ENCODE results near the gene ZBTB25.

DNA sequence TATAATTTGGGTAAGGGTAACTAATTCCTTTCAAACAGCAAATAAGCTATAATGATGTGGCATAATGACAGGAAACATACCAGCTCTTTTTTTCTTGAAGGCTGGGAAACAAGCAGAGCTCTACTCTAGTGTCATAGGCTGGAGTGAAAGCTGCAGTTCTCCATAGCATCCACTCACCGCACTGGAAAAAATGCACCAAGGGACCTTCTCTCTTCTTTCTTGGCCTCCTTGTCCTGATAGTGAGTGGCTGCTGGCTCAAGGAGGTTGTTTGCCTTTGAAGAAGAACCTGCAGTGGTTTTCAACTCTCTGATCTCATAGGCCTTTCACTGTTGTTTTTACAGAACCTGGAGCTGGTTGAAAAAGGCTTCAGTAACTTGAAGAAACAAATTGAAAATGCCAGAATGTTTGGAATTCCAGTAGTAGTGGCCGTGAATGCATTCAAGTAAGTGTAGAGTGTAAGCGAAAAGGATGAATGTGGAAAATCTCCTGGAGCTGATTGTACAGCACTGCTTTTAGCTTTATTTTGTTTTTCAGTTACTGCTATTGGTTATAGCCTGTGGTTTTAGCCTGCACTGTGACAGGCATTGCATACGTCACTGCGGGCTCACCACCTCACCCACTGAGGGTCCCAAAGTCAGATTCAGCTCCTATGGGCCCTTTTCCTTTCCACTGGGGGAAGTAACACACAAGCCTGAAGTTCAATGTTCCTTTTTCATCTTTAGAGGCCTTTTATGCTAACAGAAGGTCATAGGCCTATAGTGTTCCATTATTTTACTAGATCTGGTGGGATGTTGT is 55.6 kb downstream of the ZBTB25 start:
- TF ChIP-seq, protein P1, sequence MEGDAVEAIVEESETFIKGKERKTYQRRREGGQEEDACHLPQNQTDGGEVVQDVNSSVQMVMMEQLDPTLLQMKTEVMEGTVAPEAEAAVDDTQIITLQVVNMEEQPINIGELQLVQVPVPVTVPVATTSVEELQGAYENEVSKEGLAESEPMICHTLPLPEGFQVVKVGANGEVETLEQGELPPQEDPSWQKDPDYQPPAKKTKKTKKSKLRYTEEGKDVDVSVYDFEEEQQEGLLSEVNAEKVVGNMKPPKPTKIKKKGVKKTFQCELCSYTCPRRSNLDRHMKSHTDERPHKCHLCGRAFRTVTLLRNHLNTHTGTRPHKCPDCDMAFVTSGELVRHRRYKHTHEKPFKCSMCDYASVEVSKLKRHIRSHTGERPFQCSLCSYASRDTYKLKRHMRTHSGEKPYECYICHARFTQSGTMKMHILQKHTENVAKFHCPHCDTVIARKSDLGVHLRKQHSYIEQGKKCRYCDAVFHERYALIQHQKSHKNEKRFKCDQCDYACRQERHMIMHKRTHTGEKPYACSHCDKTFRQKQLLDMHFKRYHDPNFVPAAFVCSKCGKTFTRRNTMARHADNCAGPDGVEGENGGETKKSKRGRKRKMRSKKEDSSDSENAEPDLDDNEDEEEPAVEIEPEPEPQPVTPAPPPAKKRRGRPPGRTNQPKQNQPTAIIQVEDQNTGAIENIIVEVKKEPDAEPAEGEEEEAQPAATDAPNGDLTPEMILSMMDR (IDR thresholded peaks at IDR 0.05) = no peak
- TF ChIP-seq POLR2A (IDR thresholded peaks at IDR 0.05) = no peak
